CD4-positive, alpha-beta T cell (primary cell): ENCODE results near the gene SLC25A3. TPM values are rescaled to one million over a fixed set of nuclear protein-coding genes. Genes with fewer than 3 reads are reported as not detected.
"Not testable (repeated sequence)": the region's sequence is repeated elsewhere in the genome, so short reads cannot be mapped to it uniquely, and the experiment has no call there.

Source experiments
- ATAC-seq: fragments of 200-7000 bp; cut with Tn5 transposase; one replicate; pipeline ENCODE4 v1.10.0; 2022; ENCODE audit warnings: mild to moderate bottlenecking; ENCODE audit not compliant: poor library complexity
- CTCF ChIA-PET: fragments of 350-600 bp; sonication (Branson Sonifier 250); formaldehyde crosslinking; loops from one replicate; lab custom pipeline; 2021; ENCODE audit warnings: antibody characterized with exemption, inconsistent platforms; lab: Charles Lee
- POLR2A ChIA-PET: fragments of 350-600 bp; sonication (Branson Sonifier 250); formaldehyde crosslinking; loops from one replicate; lab custom pipeline; 2021; ENCODE audit warnings: antibody characterized with exemption, inconsistent platforms; lab: Charles Lee
- DNase-seq, 14 experiments: peaks; one replicate each; pipeline ENCODE4 v3.0.0-alpha.2; 2013 to 2020; ENCODE audit warnings: mixed read lengths in 2 of 14
- H3K27ac ChIP-seq, 2 donors: one replicate each; pipeline versions ENCODE4 v1.5.1 to v1.7.0; 2013; ENCODE audit warnings: low read length in 2 of 2, low read depth in 1 of 2, mild to moderate bottlenecking in 1 of 2
- H3K27me3 ChIP-seq, 2 experiments: 1 replicate in 1 of 2; 2 replicates in 1 of 2; pipeline versions ENCODE4 v1.6.1 to v1.7.0; 2013; ENCODE audit warnings: low read length in 2 of 2, control low read depth in 1 of 2, mild to moderate bottlenecking in 1 of 2, moderate library complexity in 1 of 2; ENCODE audit not compliant: insufficient read depth in 2 of 2, control insufficient read depth in 1 of 2
- H3K36me3 ChIP-seq: one replicate; pipeline ENCODE4 v1.6.1; 2013; ENCODE audit warnings: low read length, control low read depth; ENCODE audit not compliant: insufficient read depth
- H3K4me1 ChIP-seq: one replicate; pipeline ENCODE4 v1.6.1; 2013; ENCODE audit warnings: low read length, control low read depth; ENCODE audit not compliant: insufficient read depth
- H3K4me3 ChIP-seq: one replicate; pipeline ENCODE4 v1.5.1; 2013; ENCODE audit warnings: mild to moderate bottlenecking, low read length, moderate library complexity
- H3K9me3 ChIP-seq, 2 experiments: 1 replicate in 1 of 2; 2 replicates in 1 of 2; pipeline versions ENCODE4 v1.6.1 to v1.7.0; 2013; ENCODE audit warnings: low read length in 2 of 2, mild to moderate bottlenecking in 2 of 2, control low read depth in 1 of 2, moderate library complexity in 1 of 2; ENCODE audit not compliant: control insufficient read depth in 1 of 2, insufficient read depth in 1 of 2
- H3K27ac Mint-ChIP-seq: one replicate; pipeline ENCODE4 v1.8.0; 2020; ENCODE audit warnings: mixed read lengths
- H3K27me3 Mint-ChIP-seq: one replicate; pipeline ENCODE4 v1.8.0; 2021; ENCODE audit warnings: mixed read lengths
- H3K36me3 Mint-ChIP-seq: one replicate; pipeline ENCODE4 v1.8.0; 2021; ENCODE audit warnings: low read depth, mixed read lengths
- H3K4me1 Mint-ChIP-seq: one replicate; pipeline ENCODE4 v1.8.0; 2021; ENCODE audit warnings: low read depth, mixed read lengths
- H3K4me3 Mint-ChIP-seq: one replicate; pipeline ENCODE4 v1.8.0; 2020; ENCODE audit warnings: mild to moderate bottlenecking, mixed read lengths
- H3K9me3 Mint-ChIP-seq: one replicate; pipeline ENCODE4 v1.8.0; 2020; ENCODE audit warnings: mixed read lengths
- CTCF ChIP-seq: fragments of 200-600 bp; IDR thresholded peaks from one replicate; pipeline ENCODE4 v1.8.0; 2022; ENCODE audit warnings: antibody characterized with exemption, mild to moderate bottlenecking
- intact Hi-C, 2 experiments: fragments of 100-400 bp; cut with DNase I in 1 of 2; cut with micrococcal nuclease in 1 of 2; formaldehyde crosslinking; loops; one replicate each; pipeline versions ENCODE4 v1.15.1 to v1.9.0; 2023 to 2025; cut with DNase I, micrococcal nuclease
- total RNA-seq, 174 experiments: library from RNA in 2 of 174; stranded (reverse) in 2 of 174; gene quantifications; one replicate each; pipeline ENCODE4 v1.2.3 and lab custom pipeline; 2021 to 2026

SLC25A3 gene
- total RNA-seq, 2 experiments from 2014 or later: 602 to 615 TPM

GRCh38 chr12:98549371-98550110, 43.9 kb upstream of the SLC25A3 start:
- H3K27me3 Mint-ChIP-seq: no peaks in the 10 kb centered on the region
- H3K4me1 Mint-ChIP-seq: no peaks in the 10 kb centered on the region
- Histone ChIP-seq H3K36me3 (peaks cover 57% of the 10 kb centered on the region), H3K4me3 (no peak overlapping the region), H3K9me3 (no peaks in the 10 kb centered on the region), H3K4me1 (no peaks in the 10 kb centered on the region), H3K27me3 (no peaks in the 10 kb centered on the region), H3K27ac (no peak overlapping the region)
- ATAC-seq (no peak), DNase-seq (no peak)
- ChIA-PET CTCF (interaction anchor here (1.1 to 1.2 kb wide), 2 partner anchors 17 kb away, joined by 3 to 4 read pairs; no protein-coding TSS in a partner anchor), POLR2A (no interaction called here)
- peaks cover 67% of the 10 kb centered on the region for H3K36me3 Mint-ChIP-seq
- no peaks in the 10 kb centered on the region for H3K9me3 Mint-ChIP-seq
- TF ChIP-seq CTCF: no peak
- H3K4me3 Mint-ChIP-seq: no peak overlapping the region
- intact Hi-C loops: no loop called here
- no peak overlapping the region for H3K27ac Mint-ChIP-seq

- POLR2A ChIA-PET: no interaction called here
- H3K36me3 Mint-ChIP-seq: peaks cover 47% of the 10 kb centered on the region
- CTCF ChIA-PET: interaction anchor here (0.7 to 1.1 kb wide), 2 partner anchors 93 to 102 kb away, joined by 3 to 4 read pairs; partner anchors contain the start of gene IKBIP
- ATAC-seq (no peak), DNase-seq (no peak)
- no peak overlapping the region for H3K27ac ChIP-seq
- no peaks in the 10 kb centered on the region for H3K27me3 ChIP-seq
- H3K4me1 Mint-ChIP-seq: no peaks in the 10 kb centered on the region
- peaks cover 41% of the 10 kb centered on the region for H3K36me3 ChIP-seq
- no peaks in the 10 kb centered on the region for H3K9me3 Mint-ChIP-seq
- H3K27ac Mint-ChIP-seq: no peak overlapping the region
- no peaks in the 10 kb centered on the region for H3K4me1 ChIP-seq
- TF ChIP-seq CTCF: no peak
- intact Hi-C loops: no loop called here
- no peak overlapping the region for H3K4me3 ChIP-seq
- H3K9me3 ChIP-seq: no peaks in the 10 kb centered on the region
- H3K27me3 Mint-ChIP-seq: no peaks in the 10 kb centered on the region
- H3K4me3 Mint-ChIP-seq: no peak overlapping the region
Observed at GRCh38 chr12:98551787-98552186, 41.7 kb upstream of the SLC25A3 start.

- H3K4me1 ChIP-seq, H3K9me3 ChIP-seq, intact Hi-C loops, ATAC-seq, CTCF ChIA-PET, H3K27me3 Mint-ChIP-seq, H3K27ac ChIP-seq, H3K36me3 ChIP-seq, H3K27ac Mint-ChIP-seq, DNase-seq, H3K4me3 ChIP-seq, H3K36me3 Mint-ChIP-seq, H3K4me3 Mint-ChIP-seq, H3K9me3 Mint-ChIP-seq, H3K4me1 Mint-ChIP-seq, POLR2A ChIA-PET, H3K27me3 ChIP-seq: not testable (repeated sequence)
Observed at GRCh38 chr12:98558097-98558496, 35.4 kb upstream of the SLC25A3 start.
